RCC 7860 (cell line): ENCODE data around the gene TLE3.
A peak's percentile ranks its signal among the peaks of the same experiment; 100 is the strongest.
"Not testable (repeated sequence)": the region's sequence is repeated elsewhere in the genome, so short reads cannot be mapped to it uniquely, and the experiment has no call there.

Source experiments
- DNase-seq: peaks from one replicate; pipeline ENCODE4 v3.0.0-alpha.2; 2015; ENCODE audit warnings: low spot score
- FAIRE-seq: peaks from 2 replicates; lab custom pipeline; 2012; peaks lifted over from hg19 to GRCh38; lab: Jason Lieb, UNC

TLE3 gene

DNA sequence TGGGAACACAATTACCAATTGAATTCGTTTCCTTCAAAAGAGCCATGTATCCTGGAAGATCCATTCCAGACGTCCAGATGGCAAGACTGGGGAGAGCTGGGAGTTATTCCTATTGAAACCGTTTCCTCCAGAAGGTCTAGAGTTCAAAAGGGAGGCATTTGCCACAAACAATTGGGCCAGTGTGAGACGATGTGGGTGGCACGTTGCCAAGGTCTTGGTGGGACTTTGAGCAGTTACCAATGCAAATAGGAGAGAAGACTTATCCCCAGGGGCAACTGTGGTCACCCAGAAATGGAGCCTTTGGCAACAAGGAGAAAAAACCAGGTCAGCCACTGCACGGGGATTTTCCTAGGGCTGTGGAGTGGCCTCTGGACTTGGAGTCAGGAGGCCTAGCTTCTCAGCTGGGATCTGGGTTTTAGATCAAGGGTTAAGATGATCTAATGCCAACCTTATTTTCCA, 29.6 kb upstream of the TLE3 start:
- no peak for FAIRE-seq

DNA sequence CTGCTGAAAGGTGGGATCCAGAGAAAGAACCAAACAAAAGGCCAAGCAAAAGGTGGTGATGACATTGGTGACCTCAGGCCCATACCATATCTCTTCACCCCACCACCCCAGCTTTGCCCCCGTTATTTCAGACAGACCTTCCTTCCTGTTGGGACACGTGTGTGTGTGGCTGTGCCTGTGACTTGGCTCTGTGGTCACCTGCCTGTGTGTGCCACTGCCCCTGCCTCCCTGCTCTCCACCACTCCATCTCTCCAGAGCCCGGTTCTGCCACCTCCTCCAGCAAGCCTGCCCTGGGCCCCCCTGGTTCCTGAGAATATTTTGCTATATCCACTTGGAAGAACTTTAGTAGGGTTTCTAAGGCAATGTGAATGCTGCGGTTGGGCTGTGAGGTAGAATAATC, 28.6 kb upstream of the TLE3 start:
- no peak for DNase-seq

More for the DNA sequence above, 29.6 kb upstream of the TLE3 start:
- DNase-seq = no peak

DNA sequence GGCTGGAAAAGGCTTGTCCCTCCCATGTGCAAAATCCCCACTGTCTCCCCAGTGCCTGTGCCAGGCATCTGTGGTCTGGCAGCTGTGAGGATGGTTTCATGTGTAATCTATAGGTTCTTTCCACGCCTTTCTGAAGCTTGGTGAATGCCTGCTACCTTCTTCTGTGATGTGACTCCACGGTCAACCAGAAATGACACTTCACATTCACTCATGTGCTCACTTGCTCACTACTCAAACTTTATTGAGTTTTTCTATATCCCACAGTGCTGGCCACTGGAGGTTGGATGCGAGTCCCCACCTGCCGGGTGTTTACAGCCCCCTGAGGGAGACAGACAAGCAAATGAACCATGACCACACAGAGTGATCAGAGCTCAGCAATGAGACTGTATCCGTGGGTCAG, 27.9 kb upstream of the TLE3 start:
- no peak for FAIRE-seq
- DNase-seq = no peak

More for the DNA sequence above, 28.6 kb upstream of the TLE3 start:
- no peak for FAIRE-seq

DNA sequence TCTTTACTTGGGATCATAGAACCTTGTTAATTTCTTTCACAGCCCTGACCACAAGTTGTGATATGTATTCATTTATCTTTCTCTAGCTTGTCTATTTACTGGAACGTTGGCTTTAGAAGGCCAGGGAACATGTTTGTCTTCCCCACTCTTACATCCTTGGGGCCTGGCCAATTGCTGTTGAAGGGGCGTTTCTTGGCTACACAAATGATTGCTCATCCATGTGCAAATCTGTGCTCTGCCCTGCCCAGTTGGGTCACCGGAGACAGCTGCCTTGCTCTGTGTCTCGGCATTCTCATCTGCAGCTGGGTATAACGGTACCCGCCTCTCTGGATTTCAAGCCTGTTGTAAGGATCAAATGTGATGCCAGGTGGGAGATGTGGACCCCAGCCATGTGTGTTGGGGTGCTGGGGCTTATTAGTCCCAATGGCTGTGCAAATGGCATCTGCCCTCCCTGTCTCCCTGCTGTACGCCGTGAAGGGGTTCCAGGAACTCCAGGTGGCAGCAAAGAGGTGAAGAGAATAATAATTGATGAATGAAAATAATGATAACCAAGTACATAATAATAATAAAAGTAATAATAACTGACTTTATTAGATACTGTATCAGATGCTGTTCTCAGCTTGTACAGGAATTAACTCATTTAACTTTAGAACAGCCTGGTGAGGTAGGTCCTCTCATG, 24.0 kb upstream of the TLE3 start:
- FAIRE-seq (no peak), DNase-seq (no peak)

DNA sequence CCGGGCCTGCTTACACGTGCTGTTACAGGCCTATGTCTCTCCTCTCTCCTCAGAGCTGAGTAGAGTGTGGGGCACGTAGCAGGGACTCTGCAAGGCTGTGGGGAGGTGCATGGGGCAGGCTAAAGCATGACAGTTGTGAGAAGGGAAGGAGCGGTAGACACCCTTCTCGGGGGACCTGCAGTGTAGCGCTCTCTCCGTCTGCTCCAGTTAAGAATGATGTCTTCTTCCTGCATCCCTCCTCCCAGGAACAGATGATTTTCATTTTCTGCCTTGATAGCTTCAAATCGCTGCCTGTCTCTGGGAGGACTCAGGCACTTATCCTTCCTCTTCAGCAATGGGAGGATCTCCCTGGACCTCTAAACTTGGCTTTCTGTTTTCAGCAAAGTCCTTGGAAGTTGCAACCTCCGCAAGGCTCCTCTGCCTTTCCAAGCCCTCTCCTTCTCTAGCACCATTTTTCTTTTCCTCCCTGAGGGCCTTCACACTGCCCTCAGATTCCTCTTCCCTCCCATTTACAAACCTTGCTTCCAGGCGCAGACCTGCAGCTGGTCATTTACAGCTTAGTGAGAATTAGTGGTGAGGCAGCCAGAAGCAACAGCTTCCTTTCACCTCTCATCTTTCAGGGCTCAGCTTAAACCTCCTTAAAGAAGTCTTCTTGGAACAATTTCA, 23.4 kb upstream of the TLE3 start:
- no peak for FAIRE-seq
- no peak for DNase-seq

DNA sequence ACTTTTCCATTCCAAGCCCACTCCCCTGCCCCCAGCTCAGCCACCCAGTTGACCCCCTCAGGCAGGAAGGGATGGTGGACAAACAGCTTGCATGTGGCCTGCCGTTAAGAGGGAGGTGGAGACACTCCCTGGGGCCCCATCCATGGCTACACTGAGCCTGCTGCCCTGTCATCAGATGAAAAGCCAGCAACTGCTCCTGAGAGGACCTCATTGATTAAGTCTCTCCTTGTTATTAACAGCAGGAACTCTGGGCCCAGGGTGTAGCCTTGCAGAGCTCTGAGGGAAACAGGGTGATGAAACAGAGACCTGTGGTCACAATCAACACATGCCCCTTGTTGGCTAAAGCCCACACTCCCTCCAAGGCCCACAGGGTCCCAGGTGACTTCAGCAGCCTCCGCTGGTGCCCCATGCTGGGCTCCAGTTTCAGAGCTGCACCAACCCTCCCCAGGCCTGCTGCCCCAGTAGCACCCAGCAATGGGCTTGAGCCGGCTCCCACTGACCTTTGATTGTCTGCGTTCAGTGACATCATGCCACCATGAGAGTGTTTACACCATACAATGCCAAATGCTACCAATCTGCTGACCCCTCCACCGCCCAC, 22.3 kb upstream of the TLE3 start:
- no peak for DNase-seq
- FAIRE-seq = no peak

DNA sequence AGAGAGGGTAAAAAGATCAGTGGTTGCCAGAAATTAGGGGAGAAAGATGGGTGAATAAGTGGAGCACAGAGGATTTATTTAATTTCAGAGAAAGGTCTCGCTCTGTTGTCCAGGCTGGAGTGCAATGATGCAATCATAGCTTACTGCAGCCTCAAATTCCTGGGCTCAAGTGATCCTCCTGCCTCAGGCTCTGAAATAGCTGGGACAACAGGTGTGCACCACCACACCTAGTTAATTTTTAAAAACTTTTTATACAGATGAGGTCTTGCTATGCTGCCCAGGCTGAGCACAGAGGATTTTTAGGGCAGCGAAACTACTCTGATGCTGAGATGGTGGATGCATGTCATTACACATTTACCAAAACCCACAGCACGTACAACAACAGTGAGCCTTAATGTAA, 20.9 kb upstream of the TLE3 start:
- DNase-seq = no peak
- no peak for FAIRE-seq

DNA sequence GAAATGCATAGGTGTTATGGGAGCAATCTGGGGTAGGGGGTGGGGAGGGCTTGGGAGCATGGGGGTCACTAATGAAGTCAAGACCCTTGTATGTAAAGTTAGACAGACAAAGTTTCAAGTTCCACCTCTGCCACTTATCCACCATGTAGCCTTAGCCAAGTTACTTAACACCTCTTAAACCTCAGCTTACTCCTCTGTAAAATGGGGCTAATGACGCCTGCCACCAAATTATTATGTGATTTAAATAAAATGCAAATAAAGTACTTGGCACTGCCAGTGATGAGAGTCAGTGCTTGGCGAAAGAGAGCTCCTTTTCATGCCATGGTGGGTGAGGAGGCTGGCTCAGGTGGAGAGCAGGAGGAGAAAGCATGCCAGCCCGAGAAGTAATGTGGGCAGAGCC, 18.6 kb upstream of the TLE3 start:
- no peak for FAIRE-seq

DNA sequence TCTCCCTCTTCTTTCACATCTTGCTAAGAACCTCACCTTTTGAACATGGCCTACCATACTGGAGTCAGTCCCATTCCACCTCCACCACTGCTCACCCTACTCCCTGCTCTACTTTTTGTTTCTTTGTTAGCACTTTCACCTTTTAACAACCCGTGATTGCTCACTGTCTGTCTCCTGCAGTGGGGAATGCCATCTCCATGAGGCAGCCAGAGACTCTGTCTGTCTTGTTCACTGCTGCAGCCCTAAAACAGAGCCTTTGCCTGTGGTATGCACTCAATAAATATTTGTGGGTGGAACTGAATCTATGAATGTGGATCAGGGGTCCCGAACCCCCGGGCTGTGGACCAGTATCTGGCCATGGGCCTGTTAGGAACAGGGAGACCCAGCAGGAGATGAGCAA, 16.5 kb upstream of the TLE3 start:
- FAIRE-seq (no peak), DNase-seq (no peak)

More for the DNA sequence above, 18.6 kb upstream of the TLE3 start:
- DNase-seq = no peak

DNA sequence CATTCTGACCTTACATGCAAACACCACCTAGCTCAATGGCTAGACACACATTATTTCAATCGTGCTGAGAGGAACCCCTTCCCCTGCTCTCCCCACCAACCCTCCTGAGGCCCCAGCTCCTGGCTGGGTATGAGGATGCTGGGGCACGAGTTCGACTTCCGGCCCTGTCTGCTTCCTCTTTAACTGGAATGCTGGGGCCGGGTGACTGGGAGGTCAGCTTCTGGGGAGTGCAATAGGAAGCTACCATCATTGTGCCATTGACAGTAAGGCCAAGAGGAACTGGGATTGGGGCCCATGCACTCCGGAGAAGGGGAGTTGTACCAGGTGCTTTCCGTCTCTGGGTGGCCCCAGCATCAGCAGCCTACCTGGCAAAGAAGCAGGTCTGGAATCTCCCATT, 15.6 kb upstream of the TLE3 start:
- FAIRE-seq = no peak
- no peak for DNase-seq

DNA sequence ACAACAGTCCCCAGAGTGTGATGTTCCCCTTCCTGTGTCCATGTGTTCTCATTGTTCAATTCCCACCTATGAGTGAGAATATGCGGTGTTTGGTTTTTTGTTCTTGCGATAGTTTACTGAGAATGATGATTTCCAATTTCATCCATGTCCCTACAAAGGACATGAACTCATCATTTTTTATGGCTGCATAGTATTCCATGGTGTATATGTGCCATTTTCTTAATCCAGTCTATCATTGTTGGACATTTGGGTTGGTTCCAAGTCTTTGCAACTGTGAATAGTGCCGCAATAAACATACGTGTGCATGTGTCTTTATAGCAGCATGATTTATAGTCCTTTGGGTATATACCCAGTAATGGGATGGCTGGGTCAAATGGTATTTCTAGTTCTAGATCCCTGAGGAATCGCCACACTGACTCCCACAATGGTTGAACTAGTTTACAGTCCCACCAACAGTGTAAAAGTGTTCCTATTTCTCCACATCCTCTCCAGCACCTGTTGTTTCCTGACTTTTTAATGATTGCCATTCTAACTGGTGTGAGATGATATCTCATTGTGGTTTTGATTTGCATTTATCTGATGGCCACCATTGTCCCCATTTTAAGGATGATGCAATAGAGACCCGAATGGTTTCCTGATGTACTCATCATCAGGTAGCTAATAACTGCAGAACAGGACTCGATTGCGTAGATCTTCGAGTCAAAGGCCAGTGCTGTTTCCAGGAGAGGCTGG, 15.0 kb upstream of the TLE3 start:
- not testable (repeated sequence) for DNase-seq, FAIRE-seq

DNA sequence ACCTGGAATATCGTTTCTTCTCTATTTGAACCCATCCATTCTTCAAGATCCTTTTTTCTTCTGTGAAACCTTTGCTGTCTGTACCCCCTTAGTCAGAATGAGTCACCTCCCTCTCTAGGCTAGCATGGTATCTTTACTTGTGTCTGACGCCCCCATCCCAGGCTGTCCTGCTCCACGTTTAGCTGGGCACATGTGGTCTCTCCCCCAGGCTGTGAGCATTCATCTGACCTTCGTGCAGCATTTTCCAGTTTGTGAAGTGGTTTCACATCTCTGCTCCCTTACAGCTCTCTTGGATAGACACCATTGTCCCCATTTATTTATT, 14.3 kb upstream of the TLE3 start:
- FAIRE-seq (no peak), DNase-seq (no peak)

DNA sequence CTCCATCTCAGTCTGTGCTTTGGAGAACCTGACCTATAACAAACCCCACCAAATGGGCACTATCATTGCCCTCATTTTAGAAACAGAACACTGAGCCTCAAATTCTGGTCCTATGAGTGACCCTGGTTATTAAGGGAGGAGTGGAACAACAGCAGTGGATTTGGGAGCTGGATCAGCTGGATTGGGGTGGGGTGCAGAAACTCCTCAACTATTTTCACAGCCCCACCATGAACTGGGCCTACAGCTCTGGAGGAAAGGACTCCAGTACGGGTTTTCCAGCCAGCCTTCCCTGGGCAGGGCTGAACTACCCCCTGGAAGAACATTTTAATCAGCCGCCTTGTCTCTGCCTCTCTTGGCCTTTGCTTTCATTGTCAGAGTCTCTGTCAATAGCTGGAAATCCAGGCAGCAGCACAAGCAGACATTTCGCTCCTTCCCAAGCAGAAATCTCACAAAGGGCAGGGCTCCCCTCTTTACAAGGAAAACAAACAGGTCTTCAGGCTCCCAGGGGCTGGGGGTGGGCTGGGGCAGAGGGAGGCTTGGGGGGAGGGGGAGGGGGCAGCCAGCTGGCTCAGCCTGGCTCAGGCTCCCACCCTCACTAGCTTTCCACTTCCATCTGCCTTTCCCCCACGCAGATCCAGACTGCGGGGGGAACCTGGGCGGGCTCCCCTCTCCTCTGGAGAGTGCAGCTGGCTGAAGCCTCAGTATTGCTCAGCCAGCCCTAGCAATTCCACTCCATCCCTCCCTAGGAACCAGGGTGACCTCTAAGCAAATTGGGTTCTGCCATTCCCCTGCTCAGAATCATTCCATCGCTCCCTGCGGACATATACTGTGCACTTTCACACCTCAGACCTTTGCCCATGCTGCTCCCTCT, 13.7 kb upstream of the TLE3 start:
- FAIRE-seq (no peak), DNase-seq (peak; percentile 32)

DNA sequence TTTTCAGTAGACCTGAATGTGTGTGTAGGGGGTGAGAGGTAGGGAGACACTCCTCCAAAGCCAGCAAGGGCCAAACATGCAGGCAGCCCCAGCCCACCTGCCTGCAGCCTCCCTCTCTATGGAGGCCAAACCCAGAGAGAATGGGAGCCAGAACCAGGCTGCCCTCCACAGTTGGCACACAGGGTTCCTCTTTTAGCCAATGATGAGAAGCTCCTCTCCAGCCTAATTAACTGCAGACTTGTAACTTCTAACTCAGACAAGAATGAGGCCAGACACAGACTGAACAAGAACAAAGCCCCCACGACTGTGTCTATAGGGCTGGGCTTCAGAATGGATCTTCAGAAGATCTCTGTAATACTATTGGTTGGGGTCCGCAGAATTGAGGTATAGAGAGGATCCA, 12.3 kb upstream of the TLE3 start:
- DNase-seq (no peak), FAIRE-seq (no peak)

DNA sequence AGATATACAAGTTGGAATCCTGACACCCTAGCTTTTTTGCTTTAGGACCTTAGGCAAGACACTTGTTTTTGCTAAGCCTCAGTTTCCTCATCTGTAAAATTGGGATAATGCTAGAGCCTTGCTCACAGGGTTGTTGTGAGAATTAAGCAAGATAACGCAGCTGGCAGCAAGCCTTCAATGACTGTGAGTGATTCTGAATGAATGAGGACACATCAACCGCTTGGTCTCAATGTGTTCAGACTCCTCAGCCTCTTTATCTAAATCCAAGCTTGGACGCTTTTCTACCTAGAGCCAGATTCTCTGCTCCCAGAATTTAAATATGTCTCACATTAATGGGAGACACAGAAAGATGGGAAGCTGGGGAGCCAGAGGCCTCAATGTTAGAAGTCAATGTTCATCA, 11.8 kb upstream of the TLE3 start:
- no peak for FAIRE-seq

DNA sequence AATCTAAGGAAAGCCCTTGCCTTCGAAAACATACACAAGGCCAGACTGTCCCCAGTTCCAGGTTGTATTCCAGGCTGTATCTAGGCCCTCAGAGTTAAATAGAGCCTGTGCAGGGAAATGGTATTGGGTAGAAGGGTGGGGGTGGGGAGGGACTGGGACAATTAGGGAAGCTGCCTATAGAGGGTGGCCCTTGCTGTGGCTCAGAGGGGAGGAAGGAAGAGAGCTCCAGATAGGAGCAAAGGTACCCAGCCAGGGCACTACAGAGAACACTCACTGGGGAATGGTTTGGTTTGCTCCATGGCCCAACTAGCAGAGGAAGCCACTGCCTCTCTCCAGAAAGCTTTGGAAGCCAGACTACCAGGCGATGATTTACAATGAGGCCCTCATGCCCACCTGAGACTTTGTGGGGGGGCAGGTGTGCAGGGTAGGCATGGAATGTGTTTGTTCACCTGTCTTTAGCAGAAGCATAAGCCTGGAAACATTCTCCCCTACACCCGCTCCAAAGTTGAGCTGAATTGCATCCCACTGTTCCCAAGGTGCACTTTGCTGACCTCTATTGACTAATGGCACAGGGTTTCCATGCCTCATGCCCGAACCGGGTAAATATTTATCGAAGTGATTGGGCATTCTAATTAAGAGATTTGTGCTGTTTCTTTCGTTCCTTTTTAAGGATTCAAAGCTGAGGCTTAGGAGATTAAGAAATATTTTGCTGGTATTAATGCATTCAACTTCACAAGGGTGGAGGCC, 6.3 kb upstream of the TLE3 start:
- no peak for FAIRE-seq
- DNase-seq = no peak

More for the DNA sequence above, 11.8 kb upstream of the TLE3 start:
- no peak for DNase-seq

DNA sequence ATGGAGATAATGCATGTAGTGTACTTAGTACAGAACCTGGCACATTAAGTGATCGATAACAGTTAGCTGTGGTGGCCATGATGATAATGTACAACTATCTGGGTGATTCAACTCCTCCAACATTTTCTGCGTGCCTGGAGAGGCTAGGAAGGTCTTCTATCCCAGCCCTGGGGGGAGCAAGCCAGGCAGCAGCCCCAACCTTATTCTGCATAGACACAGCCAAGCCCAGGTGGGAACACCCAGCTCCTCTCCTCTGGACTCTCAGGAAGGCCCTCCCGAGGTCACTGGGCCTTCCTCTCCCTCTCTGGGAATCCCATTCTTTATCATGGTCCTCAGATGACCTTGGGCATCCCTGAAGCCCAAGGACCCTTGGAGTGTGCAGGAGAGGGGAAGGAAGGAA, 5.1 kb upstream of the TLE3 start:
- FAIRE-seq (no peak), DNase-seq (no peak)

DNA sequence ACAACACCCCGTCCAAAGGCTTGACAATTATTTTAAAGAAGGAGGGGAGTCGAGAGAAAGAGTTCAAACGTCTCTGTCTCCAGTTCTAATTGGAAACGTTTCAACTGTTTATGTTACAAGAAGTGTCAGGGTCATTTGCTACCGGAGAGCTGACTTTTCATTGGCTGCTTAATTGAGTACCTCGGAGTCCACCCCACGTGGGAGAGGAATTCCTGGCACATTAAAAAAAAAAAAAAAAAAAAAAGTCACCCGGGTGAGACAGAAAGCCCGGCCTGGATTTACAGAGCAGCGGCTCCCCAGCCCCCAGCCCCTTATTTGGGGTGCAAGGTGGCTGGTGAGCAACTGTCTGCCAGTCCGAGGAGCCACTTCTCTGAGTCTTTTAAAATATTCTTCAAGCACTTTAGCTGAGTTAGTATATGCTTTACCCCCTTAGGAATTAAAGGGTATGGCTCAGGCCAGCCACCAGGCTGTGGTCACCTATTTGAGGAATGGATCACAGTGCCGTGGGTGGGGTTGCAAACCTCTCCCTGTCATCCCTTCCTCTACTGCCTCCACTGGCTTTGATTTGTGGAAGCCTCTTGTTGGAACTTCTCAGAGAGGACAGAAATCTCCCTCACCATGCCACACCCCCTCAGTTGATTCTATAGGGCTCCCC, 3.9 kb upstream of the TLE3 start:
- DNase-seq (peak; percentile 68), FAIRE-seq (peak; percentile 75)
